GM20000 (cell line): Measurements from ENCODE around the gene SMIM23.

Experiments used
- DNase-seq: peaks from one replicate; pipeline ENCODE4 v3.0.0; 2012; ENCODE audit warnings: low spot score
- CTCF ChIP-seq: IDR thresholded peaks from 2 replicates; pipeline ENCODE4 v1.5.1; 2012; ENCODE audit warnings: mild to moderate bottlenecking, control low read depth; ENCODE audit errors: extremely low read depth, missing control alignments

The SMIM23 gene

GRCh38 chr5:171745602-171746001 lies 40.0 kb upstream of the SMIM23 start:
- no peak for TF ChIP-seq CTCF
- DNase-seq: no peak

GRCh38 chr5:171747061-171747859 lies 38.4 kb upstream of the SMIM23 start:
- no peak for TF ChIP-seq CTCF
- DNase-seq: no peak

GRCh38 chr5:171748720-171749119 lies 36.9 kb upstream of the SMIM23 start:
- DNase-seq: no peak
- no peak for TF ChIP-seq CTCF

- no peak for TF ChIP-seq CTCF
- DNase-seq: no peak
Observed at GRCh38 chr5:171749365-171749764, 36.3 kb upstream of the SMIM23 start.

- no peak for DNase-seq
- TF ChIP-seq CTCF: peak; percentile 12
Observed at GRCh38 chr5:171750311-171750788, 35.3 kb upstream of the SMIM23 start.

- no peak for DNase-seq
- no peak for TF ChIP-seq CTCF
Observed at GRCh38 chr5:171755354-171755821, 30.2 kb upstream of the SMIM23 start.

GRCh38 chr5:171757853-171758535 lies 27.6 kb upstream of the SMIM23 start:
- no peak for DNase-seq

More at GRCh38 chr5:171757853-171758535, 27.6 kb upstream of the SMIM23 start:
- no peak for TF ChIP-seq CTCF
